Left colon (tissue), 2 donors: Measurements from ENCODE around the gene TIMM10. TPM values are rescaled to one million over a fixed set of nuclear protein-coding genes. Genes with fewer than 3 reads are reported as not detected.

Experiments
- ATAC-seq: fragments of 200-7000 bp; cut with Tn5 transposase; one replicate; pipeline ENCODE4 v1.9.1; 2020; ENCODE audit warnings: mild to moderate bottlenecking, moderate library complexity
- DNase-seq, 2 donors: peaks; one replicate each; pipeline ENCODE4 v3.0.0-alpha.2; 2020
- intact Hi-C, 2 donors: fragments of 100-400 bp; cut with DNase I in 1 of 2; cut with micrococcal nuclease in 1 of 2; formaldehyde crosslinking; loops; one replicate each; pipeline versions ENCODE4 v1.11.2 to v1.14.0; 2022; cut with DNase I, micrococcal nuclease
- long read RNA-seq: library from polyadenylated mRNA; unstranded; transcript quantifications from one replicate; pipeline ENCODE4 v2.0.0, GENCODE V29; 2021
- total RNA-seq, 2 donors: library from RNA; stranded (reverse); fragmentation: NEBNext Ultra II Directional; extraction: Animal tissue kit (Norgen Biotek cat#: 25700); gene quantifications; one replicate each; pipeline ENCODE4 v1.2.1, GENCODE V29; 2021
- donor health status: DM: no; HTN: no; CAD: no.
- donor health status: DM: yes; HTN: yes; CAD: no.

Gene TIMM10, protein sequence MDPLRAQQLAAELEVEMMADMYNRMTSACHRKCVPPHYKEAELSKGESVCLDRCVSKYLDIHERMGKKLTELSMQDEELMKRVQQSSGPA
- 10 to 100 TPM; 28.6 to 47.4 TPM for total RNA-seq
- long read RNA-seq, transcript TIMM10-201 (3 exons, 680 nt), result major isoform, 18 of 19 reads
- long read RNA-seq, partial matches to known transcripts, result 0 of 19 reads
- long read RNA-seq, other reads (novel, unspliced or antisense), result 0 of 19 reads

DNA sequence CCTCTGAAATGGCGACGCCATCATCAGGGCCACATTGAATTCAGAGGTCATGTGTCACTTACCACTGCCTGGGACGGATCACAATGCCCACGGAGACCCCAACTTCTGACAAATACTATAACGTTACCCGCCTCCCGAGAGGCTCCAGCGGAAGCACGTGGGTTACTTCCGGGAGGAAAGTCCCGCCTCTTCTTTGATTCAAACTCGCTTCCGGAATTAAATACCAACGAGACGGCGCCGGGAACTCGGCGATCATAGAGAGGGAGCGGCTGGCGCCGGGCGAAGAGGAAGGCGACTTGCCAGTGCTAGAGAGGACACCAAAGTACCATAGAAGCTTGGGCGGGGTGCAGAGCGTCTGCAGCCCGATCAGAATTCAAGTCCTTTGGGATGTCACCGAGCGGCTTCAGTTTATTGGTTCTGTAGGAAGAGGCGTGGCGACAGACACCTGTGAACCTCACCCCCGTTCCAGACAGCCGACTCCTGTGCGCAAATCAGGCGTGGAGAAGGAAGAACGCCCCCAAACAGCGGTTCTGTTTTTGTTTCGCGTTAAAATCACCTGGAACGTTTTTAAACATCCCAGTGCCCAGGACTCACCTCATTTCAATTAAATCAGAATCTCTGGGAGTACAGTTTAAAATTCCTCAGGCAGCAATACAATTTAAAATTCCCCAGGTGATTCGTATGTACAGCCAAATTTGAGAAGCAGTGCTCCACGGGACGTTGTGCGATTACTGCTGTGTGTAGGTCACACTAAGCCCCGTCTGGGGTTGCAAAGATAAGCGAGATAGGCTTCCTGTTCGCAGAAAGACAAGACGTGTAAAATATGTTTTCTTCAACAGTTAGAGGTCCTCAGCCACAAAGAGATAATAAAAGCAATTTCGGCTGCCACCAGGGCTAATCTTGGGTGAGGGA lies at the start of gene TIMM10:
TIMM10 (minus strand) TSS at position 159 of the 912 bp plus-strand sequence. CDS start 565 bp downstream, outside the sequence.
- ATAC-seq, result peak; percentile 96
- intact Hi-C loops, result no loop called here
- DNase-seq, result peak; percentile 95 to 98

DNA sequence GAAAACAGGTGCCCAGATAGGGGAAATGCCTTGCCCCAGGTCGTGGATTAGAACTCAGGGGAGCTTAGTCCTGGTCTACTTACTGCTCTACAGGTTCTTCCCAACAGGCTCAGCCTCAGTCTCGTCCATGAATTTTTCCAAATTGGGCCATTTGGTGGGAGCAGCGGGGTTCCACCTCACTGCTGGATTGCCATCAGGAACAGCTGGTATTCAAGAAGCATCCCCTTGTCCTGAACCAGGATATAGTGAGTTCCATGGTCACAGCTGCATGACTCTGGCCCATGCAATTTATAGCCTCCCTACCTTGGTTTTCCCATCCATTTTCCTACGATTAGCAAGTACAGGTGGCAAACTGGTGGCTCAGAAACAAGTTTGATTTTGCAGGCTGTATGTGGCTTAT lies 43.5 kb upstream of the TIMM10 start:
- intact Hi-C loops, result loop anchor here in 1 of 2 donors (5.0 kb wide), 1 partner anchor 68 kb away; no protein-coding TSS in a partner anchor
- no peak for ATAC-seq
- DNase-seq, result no peak

DNA sequence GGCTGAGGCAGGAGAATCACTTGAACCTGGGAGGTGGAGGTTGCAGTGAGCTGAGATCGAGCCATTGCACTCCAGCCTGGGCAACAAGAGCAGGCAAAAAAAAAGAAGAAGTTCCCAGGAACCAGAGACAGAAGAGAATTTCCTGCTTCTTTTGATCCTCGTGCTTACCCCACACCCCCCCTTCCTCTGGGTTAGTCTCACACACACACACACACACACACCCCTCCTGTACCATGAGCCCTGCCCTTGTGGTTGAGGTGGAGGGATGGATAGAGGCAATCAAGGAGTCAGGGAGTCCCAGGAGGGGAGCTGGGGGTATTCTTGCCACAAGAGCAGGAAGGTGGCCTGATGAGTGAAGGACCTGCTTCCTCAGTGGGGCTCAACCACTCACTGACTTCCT lies 41.1 kb upstream of the TIMM10 start:
- no peak for DNase-seq
- ATAC-seq, result no peak
- intact Hi-C loops, result loop anchor here in 1 of 2 donors (5.0 kb wide), 1 partner anchor 71 kb away; no protein-coding TSS in a partner anchor

DNA sequence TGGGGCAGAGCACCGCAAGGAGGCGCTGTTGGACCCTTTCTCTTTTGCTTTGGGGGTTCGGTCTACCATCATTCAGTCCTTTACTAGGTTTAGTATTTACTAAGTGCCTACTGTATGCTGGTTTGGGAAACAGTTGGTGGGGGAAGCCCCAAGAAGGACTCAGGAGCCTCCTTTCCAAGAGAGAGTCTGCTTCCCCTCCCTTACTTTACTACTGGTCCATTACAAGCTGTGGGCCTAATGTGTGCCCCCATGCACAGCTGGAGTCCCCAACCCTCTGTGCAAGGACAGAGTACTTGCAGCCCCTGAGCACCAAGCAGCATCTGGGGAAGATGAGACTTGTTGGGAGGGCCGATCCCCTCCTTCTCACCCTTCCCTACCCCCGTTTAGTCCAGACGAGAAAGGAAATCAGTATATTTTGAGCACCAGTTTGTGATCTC lies 37.8 kb upstream of the TIMM10 start:
- DNase-seq (peak; percentile 62 to 92), ATAC-seq (no peak)
- intact Hi-C loops, result no loop called here

DNA sequence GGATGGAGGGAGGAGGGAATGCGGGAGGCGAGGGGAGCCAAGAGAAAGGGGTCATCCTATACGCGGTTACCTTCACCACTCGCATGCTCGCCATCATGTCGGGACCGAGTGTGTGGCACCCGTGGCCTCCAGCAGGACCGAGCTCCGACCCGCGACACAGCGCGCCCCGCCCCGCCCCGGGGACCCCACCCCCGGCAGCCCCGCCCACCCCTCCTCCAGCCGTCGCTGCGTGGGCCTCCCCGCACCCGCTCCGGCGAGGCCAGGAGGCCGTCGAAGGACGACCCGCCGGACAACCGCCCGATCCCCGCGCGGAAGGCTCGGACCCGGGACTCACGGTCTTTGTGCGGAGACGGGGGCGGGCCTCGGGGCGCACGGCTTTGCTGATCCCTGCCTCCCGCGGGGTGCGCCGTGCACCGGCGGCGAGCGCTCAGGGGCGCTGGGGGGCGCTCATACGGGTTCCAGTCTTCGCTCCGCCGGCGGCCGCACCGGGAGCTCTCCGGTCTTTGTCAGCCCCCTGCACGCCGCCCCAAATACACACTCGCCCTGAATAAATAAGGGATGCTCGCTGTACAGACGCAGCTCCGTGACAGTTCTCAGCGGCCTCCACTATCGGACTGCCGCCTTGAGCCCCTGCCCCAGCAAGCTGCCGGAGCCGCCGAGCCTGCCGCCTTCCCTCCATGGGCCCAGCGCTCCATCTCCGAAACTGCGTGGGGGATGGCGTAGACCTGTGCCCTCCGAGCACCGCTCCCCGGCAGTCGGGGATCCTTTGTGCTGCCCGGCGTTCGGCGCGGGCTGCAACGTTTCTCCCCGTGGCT lies 37.2 kb upstream of the TIMM10 start, which contains the start of gene UBE2L6:
UBE2L6 (minus strand) TSS at position 158 of the 815 bp plus-strand sequence; CDS start at position 97, 61 bp downstream.
- intact Hi-C loops, result no loop called here
- DNase-seq (peak; percentile 54 to 73), ATAC-seq (peak; percentile 71)

DNA sequence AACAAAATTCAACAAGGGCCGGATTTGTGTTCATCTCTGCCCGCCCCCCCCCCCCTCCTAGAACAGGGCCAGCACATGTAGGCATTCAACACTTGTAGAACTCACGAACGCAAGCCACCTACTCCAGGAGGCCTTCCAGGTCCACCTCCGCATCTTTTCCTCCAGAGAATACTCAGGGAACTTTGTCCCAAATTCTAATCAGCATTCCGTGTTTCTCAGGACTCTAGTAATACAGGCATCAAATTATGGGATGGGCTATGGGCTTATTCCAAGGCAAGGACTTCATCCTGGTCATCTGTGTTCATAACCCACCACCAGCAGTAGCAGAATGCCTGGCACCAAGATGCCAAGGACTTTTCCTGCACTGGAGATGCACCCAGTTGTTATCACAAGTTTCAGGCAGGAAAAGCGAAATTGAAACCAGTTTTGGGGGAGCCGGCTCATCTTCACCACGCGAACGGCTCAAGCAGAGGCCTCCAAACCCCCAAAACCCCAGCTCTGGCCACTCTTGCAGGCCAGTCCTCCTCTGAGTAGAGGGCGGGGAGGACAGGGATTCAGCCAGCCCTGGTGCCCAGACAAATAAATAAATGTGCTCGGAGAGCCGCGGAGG lies 36.5 kb upstream of the TIMM10 start:
- peak in 1 of 2 donors; percentile 31 for DNase-seq
- peak; percentile 17 for ATAC-seq
- intact Hi-C loops, result no loop called here

DNA sequence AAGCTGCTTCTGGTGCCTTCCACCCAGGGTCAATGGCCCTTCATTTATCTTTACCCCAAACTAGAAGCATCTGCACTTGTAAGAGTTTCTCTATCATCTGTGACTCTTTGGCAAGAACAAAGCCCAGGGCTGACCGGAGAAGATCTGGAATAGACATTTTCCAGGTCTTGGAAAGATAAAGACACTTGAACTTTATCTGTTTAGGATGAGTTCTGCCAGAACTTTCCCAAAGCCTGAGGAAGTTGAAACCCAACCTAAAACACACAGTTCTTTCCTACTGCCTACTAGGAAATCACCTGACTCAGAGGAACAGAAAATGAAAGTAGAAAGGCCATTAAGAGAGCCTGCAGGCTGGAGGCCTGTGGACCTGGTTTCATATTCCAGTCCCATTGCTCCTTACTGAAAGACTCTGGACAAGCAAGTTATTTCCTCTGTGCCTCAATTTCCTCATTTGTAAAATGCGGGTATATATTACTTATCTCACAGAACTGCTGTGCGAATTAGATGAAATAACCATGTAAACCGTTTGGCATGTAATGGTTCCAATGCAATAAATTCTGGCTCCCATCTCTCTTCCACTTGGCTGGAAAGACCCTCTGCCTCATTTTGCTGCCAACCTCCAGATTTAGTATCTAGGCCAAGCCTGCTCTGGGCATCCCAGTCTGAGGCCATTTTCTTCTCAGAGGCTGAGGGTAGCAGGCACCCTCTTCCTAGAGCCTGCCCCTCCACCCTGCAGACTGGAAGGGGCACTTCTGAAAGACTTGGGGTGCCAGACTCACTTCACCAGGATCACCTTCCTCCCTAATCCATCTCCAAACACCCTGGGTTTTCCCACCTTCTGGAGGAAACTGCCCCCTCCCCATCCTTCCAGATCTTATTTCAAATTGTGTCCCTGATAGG lies 35.7 kb upstream of the TIMM10 start:
- ATAC-seq (peak; percentile 83), DNase-seq (peak; percentile 27 to 45)
- intact Hi-C loops, result no loop called here

DNA sequence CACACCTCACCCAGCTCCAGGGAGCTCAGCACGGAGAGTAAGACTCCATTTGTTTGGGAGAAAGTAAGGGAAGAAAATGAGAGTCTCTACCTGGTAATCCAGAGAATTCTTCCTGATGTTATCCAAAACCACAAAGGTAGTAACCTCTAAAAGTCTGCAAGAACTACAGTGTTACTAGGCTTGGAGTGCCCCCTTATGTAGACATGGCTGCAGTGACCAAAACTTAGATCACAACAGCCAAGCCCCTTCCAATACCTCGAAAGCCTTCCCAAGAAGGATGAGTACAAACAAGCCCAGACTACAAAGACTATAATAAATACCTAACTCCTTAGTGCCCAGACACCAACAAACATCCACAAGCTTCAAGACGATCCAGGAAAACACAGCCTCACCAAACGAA lies 32.0 kb upstream of the TIMM10 start:
- ATAC-seq (no peak), DNase-seq (no peak)
- intact Hi-C loops, result no loop called here

DNA sequence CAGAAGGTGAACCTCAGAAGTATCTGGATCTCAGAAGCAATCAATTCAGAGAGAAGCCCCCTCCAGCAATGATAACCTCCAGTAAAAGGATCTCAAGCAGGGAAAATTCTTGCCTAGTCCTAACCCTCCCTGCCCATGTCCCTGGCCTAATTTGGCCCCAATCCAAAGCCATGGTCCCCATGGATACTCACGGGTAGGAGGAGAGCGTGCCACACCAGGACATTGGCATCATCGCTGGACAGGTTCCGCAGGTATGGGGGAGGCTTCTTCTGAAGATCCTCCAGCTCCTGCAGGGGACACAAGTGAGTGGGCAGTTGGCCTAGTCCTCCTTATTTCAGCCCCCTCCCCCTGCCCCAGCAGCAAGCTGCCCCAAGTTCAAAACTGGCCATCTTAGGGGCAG lies 29.6 kb upstream of the TIMM10 start:
- ATAC-seq, result no peak

DNA sequence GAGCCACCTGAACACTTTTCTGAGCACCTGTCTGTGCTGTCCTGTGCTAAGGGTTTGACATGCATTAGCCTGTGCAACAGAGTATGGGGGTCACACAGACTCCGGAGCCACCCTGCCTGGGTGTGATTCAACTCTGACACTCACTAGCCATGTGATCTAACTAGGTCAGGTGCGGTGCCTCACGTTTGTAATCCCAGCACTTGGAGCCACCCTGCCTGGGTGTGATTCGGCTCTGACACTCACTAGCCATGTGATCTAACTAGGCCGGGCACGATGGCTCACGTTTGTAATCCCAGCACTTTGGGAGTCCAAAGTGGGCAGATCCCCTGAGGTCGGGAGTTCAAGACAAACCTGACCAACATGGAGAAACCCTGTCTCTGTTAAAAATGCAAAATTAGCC lies 25.5 kb upstream of the TIMM10 start:
- intact Hi-C loops, result no loop called here
- DNase-seq, result no peak
- ATAC-seq, result no peak

More for the DNA sequence above, 29.6 kb upstream of the TIMM10 start:
- no peak for DNase-seq
- intact Hi-C loops, result no loop called here

DNA sequence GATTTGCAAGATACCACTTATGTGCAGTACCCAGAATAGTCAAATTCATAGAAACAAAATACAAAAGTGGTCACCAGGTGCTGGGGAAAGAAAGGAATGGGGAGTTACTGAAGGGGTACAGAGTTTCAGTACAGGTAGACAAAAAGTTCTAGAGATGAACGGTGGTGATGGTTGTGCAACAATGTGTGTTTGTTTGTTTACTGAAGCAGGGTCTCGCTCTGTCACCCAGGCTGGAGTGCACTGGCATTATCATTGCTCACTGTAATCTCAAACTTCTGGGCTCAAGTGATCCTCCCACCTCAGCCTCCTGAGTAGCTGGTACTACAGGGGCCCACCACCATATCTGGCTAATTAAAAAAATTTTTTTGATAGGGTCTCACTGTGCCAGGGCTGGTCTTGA lies 24.8 kb upstream of the TIMM10 start:
- intact Hi-C loops, result no loop called here
- ATAC-seq (no peak), DNase-seq (no peak)

DNA sequence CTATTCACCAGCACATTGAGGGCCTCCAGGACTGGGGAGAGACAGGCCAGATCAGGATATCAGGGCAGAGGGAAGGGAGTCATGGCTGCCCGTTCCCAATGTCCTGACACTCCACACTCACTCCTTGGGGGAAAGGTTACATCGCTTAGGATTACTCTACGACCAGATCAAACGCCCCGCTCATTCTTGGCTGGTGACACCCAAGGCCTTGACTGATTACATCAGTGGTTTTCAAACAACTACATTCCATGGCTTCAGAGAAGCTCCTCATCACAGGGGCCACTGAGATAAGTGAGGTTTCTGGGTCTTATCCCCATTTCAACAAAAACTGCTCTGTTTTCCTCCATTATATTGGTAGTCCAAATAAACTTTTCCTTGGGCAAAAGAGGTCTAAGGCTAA lies 21.9 kb upstream of the TIMM10 start:
- intact Hi-C loops, result no loop called here
- DNase-seq, result no peak
- ATAC-seq, result no peak

DNA sequence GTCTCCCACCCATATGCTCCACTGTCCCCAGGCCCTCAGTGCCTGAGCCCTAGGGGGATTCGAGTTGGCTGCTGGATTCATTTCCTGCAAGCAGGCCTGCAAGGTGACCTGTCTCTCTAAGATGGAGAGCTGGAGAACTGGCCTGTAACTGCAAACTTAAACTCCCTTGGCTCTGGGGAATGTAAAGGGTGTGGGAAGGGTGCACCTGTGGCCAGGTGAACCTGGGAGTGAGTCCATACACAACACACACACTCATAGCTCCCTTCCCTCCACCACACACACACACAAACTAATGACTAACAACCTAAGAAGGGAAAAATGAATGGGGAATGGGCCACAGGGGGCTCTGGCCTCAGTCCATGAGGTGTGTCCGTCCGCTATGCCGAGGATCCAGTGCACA lies 21.4 kb upstream of the TIMM10 start:
- intact Hi-C loops, result no loop called here
- ATAC-seq (no peak), DNase-seq (no peak)

DNA sequence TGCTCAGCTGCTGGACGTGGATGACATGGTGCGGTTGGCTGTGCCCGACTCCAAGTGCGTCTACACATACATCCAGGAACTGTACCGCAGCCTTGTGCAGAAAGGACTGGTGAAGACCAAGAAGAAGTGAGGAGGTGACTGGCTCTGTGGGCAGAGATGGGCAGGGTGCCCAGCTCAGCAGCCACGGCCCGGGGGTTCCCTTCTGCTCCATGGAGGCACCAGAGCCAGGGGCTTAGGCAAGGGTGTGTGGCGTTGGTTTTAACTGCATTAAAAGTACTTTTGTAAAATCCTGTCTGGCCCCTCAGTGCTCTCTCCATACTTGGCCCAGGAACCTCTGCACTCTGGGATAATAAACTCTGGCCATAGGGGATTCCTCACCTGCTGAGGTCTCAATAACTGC lies 19.4 kb upstream of the TIMM10 start:
- ATAC-seq, result no peak
- no peak for DNase-seq
- intact Hi-C loops, result no loop called here

DNA sequence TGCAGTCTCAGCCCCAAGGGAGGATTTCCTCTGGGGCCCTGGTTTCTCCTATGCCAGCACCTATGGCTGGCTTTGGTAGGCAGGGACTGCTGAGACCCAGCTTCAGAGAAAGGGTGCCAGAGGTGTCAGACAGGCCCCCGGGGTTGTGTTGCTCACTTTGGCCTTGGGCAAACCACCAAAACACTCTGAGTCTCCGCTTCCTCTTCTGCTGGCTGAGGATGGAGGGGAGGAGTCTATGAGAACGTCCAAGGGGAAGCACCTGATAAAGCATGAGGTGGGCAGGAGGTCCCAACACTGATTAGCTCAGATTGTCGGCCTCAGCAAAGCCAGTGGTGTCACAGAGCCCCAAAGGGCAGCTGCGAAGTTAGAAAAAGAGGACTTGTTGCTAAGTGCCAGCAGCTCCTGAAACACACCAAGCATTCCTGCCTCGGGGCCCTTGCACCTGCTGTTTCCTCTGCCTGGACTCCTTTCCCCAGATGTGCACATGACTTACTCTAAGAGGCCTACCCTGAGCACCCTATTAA lies 17.4 kb upstream of the TIMM10 start:
- no peak for ATAC-seq
- no peak for DNase-seq
- intact Hi-C loops, result no loop called here

DNA sequence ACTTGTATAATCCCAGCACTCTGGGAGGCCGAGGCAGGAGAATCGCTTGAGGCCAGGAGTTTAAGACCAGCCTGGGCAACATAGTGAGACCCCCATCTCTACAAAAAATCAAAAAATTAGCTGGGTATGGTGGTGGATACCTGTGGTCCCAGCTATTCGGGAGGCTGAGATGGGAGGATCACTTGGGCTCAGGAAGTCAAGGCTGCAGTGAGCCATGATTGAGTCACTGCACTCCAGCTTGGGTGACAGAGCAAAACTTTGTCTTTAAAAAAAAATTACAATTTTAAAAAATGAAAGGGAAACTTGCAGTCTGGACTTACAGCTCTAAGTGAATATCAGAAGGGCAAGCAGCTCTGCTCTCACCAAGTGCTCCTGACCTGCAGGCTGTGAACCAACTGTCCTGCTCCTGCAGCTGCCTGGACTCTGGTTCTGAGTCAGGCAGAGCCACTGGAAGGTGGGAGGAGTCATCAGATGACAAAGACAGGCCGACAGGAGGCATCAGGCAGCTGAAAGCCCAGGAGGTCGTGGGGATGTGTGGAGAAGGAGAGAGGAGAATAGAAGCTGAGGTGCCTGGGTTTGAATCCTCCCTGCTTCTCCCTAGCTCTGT lies 16.4 kb upstream of the TIMM10 start:
- intact Hi-C loops, result no loop called here
- ATAC-seq, result no peak

DNA sequence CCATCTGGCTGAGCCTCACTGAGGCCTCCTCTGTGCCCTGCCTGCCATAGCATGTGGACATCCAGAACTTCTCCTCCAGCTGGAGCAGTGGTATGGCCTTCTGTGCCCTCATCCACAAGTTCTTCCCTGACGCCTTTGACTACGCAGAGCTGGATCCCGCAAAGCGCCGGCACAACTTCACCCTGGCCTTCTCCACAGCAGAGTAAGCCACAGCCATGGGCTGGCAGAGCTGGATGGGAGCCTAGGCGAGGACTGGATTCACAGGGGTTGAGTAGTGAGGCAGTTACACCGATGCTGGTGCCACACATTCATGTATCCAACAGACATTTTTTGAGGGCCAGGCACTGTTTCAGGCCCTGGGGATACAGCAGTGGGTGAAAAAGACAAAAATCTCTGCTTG lies 15.9 kb upstream of the TIMM10 start:
- intact Hi-C loops, result no loop called here
- no peak for DNase-seq
- no peak for ATAC-seq

More for the DNA sequence above, 16.4 kb upstream of the TIMM10 start:
- no peak for DNase-seq
